ENCODE data around the gene COA1. TPM values are rescaled to one million over a fixed set of nuclear protein-coding genes. Genes with fewer than 3 reads are reported as not detected.

Gene COA1
- total RNA-seq, 1 experiment from 2014 or later, result 151 TPM

GRCh38 chr7:43637114-43637806 is 92.1 kb downstream of the COA1 start:
- POLR2A ChIA-PET (ENCODE audit: unreplicated experiment), result interaction anchor here (0.6 kb wide), 2 partner anchors 55 to 153 kb away, joined by 7 to 12 read pairs; partner anchors contain the start of gene STK17A
- no peaks in the 10 kb centered on the region for H3K4me1 ChIP-seq (replicated peaks; ENCODE audit: insufficient read depth)
- H3K27ac ChIP-seq, result peak overlapping the region; percentile 25
- CTCF ChIA-PET, result no interaction called here
- no peak overlapping the region for H3K4me2 ChIP-seq
- H3K36me3 ChIP-seq (ENCODE audit: low read depth), result peaks cover 88% of the 10 kb centered on the region
- no peak overlapping the region for H2AFZ ChIP-seq
- H4K20me1 ChIP-seq (ENCODE audit: insufficient read depth), result no peaks in the 10 kb centered on the region
- H3K79me2 ChIP-seq (ENCODE audit: low read depth), result peaks cover 2% of the 10 kb centered on the region; the same call in 1 of the 2 replicates
- no peaks in the 10 kb centered on the region for H3K27me3 ChIP-seq (ENCODE audit: insufficient read depth, low read depth)
- BruUV-seq (replicated peaks), result no TSS peak
- intact Hi-C loops (cut with micrococcal nuclease; ENCODE audit: unreplicated experiment), result no loop called here
- no peaks in the 10 kb centered on the region for H3K9me3 ChIP-seq (ENCODE audit: insufficient read depth, low read depth)
- no peak for TF ChIP-seq EZH2 (IDR thresholded peaks at IDR 0.05; ENCODE audit: low read depth)
- TF ChIP-seq, protein P1, sequence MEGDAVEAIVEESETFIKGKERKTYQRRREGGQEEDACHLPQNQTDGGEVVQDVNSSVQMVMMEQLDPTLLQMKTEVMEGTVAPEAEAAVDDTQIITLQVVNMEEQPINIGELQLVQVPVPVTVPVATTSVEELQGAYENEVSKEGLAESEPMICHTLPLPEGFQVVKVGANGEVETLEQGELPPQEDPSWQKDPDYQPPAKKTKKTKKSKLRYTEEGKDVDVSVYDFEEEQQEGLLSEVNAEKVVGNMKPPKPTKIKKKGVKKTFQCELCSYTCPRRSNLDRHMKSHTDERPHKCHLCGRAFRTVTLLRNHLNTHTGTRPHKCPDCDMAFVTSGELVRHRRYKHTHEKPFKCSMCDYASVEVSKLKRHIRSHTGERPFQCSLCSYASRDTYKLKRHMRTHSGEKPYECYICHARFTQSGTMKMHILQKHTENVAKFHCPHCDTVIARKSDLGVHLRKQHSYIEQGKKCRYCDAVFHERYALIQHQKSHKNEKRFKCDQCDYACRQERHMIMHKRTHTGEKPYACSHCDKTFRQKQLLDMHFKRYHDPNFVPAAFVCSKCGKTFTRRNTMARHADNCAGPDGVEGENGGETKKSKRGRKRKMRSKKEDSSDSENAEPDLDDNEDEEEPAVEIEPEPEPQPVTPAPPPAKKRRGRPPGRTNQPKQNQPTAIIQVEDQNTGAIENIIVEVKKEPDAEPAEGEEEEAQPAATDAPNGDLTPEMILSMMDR (conservative IDR thresholded peaks at IDR 0.05), result no peak
- H3K9me2 ChIP-seq (ENCODE audit: insufficient read depth), result no peaks in the 10 kb centered on the region
- no peak for DNase-seq
- H3F3A ChIP-seq (ENCODE audit: insufficient read depth, low read depth), result peaks cover 23% of the 10 kb centered on the region
- no peak overlapping the region for H3K4me3 ChIP-seq

GRCh38 chr7:43636093-43636492 is 93.2 kb downstream of the COA1 start:
- ChIA-PET CTCF (no interaction called here), POLR2A (ENCODE audit: unreplicated experiment) (no interaction called here)
- intact Hi-C loops (cut with micrococcal nuclease; ENCODE audit: unreplicated experiment), result no loop called here
- no peak overlapping the region for H3K4me3 ChIP-seq
- no peak overlapping the region for H3K27ac ChIP-seq
- no peak for DNase-seq
- no peaks in the 10 kb centered on the region for H3K9me2 ChIP-seq (ENCODE audit: insufficient read depth)
- H3K79me2 ChIP-seq (ENCODE audit: low read depth), result no peaks in the 10 kb centered on the region
- H3K4me2 ChIP-seq, result no peak overlapping the region
- BruUV-seq (replicated peaks), result no TSS peak
- no peak overlapping the region for H2AFZ ChIP-seq
- peaks cover 25% of the 10 kb centered on the region for H3F3A ChIP-seq (ENCODE audit: insufficient read depth, low read depth)
- no peaks in the 10 kb centered on the region for H4K20me1 ChIP-seq (ENCODE audit: insufficient read depth)
- no peaks in the 10 kb centered on the region for H3K27me3 ChIP-seq (ENCODE audit: insufficient read depth, low read depth)
- no peaks in the 10 kb centered on the region for H3K9me3 ChIP-seq (ENCODE audit: insufficient read depth, low read depth)
- H3K36me3 ChIP-seq (ENCODE audit: low read depth), result peaks cover 91% of the 10 kb centered on the region
- no peak for TF ChIP-seq EZH2 (IDR thresholded peaks at IDR 0.05; ENCODE audit: low read depth)
- TF ChIP-seq, protein P1 (conservative IDR thresholded peaks at IDR 0.05), result no peak
- H3K4me1 ChIP-seq (replicated peaks; ENCODE audit: insufficient read depth), result no peaks in the 10 kb centered on the region

DNA sequence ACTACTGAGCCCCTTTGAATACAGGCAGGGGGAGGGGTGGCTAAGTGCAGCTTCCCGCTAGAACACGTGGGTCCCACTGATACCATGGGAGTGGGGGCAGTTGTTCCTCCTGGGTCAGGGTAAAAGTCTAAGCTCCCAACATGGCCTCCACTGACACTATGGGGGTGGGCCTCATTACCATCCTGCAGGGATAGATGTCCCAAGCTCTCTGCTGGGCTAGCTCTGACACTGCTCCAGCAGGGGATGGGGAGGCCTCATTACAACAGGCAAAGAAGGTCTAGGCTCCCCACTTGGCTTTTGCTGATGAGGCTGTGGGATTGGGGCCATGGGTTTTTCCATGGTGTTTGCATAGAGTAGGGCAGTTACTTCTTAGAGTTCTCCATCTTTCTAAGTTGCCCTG is 94.9 kb downstream of the COA1 start:
- POLR2A ChIA-PET (ENCODE audit: unreplicated experiment), result interaction anchor here (0.6 kb wide), 1 partner anchor 63 kb away, joined by 5 read pairs; no protein-coding TSS in a partner anchor
- Histone ChIP-seq H3K9me2 (ENCODE audit: insufficient read depth) (no peaks in the 10 kb centered on the region), H4K20me1 (ENCODE audit: insufficient read depth) (no peaks in the 10 kb centered on the region), H3K4me1 (replicated peaks; ENCODE audit: insufficient read depth) (no peaks in the 10 kb centered on the region), H3F3A (ENCODE audit: insufficient read depth, low read depth) (peaks cover 40% of the 10 kb centered on the region), H3K27me3 (ENCODE audit: insufficient read depth, low read depth) (no peaks in the 10 kb centered on the region), H3K4me3 (no peak overlapping the region), H3K36me3 (ENCODE audit: low read depth) (peaks cover 89% of the 10 kb centered on the region), H3K27ac (no peak overlapping the region), H3K4me2 (no peak overlapping the region), H3K79me2 (ENCODE audit: low read depth) (no peaks in the 10 kb centered on the region), H3K9me3 (ENCODE audit: insufficient read depth, low read depth) (no peaks in the 10 kb centered on the region), H2AFZ (no peak overlapping the region)
- CTCF ChIA-PET, result no interaction called here
- no peak for DNase-seq
- TF ChIP-seq, protein P1 (conservative IDR thresholded peaks at IDR 0.05), result no peak
- no peak for TF ChIP-seq EZH2 (IDR thresholded peaks at IDR 0.05; ENCODE audit: low read depth)
- BruUV-seq (replicated peaks), result no TSS peak
- intact Hi-C loops (cut with micrococcal nuclease; ENCODE audit: unreplicated experiment), result no loop called here
